ENCODE results near the gene RPS15.
"Not testable (repeated sequence)": the region's sequence is repeated elsewhere in the genome, so short reads cannot be mapped to it uniquely, and the experiment has no call there.

RPS15 gene

DNA sequence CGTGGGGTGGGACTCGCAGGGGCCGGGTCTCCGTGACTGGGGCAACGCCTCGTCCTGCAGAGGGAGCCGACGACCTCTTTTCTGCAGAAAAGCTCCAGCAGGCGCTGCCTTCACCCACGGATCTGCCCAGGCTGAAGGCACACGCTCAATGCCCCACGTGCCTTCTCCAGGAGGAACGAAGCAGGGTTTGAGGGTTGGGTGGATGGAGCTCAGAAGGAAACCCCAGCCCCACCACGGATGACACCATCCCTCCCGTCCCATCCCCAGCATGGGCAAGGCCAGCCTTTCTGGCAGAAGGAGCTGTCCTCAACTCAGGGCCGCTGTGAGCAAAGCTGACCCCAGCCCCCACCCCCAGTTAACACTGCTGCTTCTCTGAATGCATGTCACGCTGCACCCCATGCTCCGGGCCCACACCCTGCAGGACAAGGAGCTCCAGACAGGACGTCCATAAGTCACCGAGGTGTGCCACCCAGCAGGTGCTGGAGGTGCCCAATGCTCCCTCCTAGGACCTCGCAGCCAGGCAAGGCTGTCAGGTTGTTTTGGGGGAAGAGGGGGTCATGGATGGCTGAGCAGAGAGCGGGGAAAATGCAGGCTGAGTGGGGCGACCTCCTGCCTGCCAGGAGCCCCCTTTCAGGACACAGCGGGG, 33.4 kb downstream of the RPS15 start:
- no peak for DNase-seq

DNA sequence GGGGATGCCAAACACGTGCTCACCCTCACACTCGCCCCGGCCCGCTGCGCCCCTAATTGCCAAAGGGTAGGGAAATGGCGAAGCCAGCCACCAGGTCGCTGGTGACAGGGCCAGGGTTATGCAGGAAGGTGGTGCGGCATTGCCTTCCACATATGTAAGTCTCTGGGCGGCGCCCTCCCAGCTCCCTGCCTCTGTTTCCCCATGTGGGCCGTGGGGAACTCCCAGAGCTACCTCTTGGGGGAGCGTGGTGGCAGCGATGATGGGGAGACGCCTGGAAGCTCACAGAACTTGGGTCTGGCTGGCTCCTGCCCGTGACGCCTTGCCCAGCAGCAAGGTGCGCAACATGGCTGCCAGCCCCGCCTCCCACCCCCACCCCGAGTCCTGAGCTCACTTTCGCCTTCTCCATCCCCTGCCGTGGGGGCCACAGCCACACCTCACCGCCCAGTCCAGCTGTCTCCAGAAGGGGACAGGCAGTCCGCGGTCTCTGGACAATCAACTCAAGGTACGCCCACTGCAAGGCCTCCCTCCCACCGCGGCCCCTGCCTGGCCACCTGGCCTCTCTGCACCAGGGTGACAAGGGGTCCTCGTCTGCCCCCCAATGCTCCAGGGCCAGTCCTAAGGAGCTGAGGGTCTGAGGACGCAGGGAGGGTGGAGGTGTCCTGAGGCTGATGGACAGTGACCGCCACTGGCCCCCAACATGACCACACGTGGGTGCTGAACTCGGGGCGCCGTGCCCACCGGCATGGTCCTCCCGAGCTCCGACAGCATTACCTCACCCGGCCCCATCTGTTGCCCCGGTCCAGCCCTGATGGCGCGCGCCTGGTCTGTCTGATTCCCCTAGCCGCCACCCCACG, 34.3 kb downstream of the RPS15 start:
- no peak for DNase-seq

DNA sequence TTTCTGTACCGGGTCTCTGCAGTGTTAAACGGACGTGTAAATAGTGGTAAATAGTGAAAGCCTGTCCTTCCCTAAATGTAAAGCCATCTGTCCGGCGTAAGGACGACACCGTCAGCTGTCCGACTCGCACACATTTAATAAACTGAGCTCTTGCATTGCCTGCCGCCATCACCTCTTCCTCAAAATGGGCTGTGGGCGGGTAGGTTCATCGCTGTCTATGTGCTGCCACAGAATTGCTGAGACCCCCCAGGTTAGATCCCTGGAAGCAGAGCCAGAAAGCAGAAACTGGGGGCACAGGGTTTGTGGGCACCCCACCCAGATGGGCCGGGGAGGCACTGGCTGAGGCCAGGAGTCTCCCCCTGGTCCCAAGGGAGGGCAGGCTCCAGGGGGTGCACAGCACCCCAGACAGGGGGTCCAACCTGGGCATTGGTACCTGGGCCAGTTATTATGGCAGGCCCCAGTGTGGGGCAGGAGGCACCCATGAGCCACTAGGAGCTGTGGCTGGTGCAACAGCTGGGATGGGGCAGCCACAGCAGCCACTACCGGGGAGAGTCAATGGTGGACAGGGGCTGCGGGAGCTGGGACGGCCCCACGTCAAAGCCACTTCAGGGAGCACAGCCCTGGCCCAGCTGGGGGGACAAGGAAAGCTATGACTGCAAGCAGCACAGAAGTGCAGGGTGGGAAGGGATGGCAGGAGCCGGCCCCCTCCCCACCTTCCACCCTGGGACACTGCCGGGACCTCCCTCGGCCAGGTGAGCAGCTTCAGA, 35.1 kb downstream of the RPS15 start:
- no peak for DNase-seq

DNA sequence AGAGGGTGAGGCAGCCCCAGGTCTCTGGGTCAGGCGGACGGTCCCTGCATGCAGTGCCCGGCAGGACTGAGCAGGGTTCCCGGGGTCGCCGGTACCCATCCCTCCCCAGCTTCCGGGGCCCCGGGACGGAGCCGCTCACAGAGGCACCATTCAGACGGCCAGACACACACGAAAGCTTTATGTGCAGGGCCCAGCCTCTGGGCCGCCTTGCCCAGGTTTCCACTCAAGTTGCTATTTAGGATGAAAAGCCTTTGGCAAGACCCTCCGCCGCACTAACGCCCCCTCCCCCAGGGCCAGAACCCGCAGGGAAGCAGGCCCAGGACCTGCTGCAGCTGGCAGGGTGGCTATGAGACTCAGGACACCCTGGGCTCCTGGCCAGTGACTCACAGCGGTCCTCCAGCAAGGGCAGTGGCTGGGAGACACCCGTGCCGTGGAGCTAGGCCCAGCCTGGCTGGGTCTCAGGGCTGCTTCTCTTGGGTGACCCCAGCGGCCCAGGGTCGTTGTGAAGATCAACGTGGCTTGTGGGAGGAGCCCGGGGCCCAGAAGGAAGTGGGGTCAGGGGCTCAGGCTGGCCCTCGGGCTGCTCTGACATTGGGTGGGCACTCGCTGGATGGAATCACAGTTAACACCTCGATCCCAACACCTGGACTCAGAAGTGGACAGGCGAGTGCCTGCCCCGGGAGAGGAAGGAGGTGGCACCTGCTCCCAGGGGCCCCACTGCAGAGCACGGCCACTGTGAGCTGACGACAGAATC, 36.0 kb downstream of the RPS15 start:
- DNase-seq = no peak

DNA sequence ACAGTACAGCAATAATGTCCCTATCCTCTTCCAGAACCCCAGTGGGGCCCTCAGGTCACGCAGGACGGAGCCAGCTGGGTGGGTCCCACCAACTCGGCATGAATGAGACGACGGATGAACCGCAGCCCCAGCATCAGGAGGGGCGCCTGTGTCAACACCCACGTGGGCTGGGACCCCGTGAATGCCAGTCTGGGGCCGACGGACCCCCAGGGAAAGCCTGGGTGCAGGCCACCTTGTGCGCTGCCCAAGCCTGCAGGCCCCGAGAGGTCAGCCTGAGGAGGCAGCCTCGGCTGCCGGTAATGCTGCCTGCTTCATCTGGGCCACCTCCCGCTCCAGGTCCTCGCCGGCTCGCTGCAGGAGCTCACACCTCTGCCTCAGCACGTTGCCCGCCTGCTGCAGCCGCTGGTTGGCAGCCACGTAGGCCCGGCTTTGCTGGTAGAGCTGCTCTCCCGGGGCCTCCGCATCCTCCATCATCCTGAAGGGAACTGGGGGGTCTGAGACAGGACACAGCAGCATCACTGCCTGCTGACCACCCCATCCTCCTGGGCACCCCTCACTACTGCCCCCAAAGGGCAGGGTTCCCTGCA, 36.7 kb downstream of the RPS15 start:
- DNase-seq = no peak

DNA sequence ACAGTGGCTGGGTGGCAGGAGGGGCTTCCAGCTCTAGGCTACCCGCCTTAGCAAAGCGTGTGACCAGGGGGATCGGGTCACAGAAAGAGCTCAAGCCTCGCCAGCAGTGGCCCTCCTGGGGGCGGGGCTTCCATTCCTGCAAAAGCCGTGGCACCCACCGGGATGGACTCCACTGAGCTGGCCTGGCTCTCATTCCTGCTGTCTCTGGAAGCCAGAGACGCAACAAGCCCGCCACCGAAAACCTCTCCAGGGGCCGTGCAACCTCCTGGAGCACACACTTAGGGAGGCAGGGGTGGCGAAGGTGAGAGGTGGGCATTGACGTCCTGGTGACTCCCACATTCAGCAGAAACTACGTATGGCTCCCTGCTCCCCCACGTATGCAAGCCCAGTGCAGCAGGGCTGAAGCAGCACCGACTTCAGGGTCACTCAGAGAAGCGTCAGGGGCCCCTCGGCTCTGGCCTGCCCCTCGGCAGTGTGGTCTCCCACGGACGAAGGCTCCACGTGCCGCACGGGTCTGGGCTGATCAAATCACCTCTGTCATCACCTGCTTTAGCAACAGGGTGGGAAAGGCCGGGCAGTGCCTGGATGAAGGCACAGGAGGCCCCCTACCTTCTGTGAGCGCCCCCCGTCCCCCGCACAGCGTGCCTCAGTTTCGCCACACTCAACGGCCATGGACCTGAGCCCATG, 37.7 kb downstream of the RPS15 start:
- DNase-seq = no peak

DNA sequence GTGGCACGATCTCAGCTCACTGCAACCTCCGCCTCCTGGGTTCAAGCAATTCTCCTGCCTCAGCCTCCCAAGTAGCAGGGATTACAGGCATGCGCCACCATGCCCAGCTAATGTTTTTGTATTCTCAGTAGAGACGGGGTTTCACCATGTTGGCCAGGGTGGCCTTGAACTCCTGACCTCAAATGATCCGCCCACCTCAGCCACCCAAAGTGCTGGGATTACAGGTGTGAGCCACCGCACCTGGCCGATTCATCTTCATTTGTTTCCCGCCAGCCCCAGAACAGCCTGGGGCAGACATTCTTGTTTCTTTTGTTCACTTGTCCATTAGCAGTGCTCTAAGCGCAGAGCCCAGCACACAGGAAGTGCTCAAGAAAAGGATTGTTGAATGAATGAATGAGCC, 38.9 kb downstream of the RPS15 start:
- DNase-seq = not testable (repeated sequence)

DNA sequence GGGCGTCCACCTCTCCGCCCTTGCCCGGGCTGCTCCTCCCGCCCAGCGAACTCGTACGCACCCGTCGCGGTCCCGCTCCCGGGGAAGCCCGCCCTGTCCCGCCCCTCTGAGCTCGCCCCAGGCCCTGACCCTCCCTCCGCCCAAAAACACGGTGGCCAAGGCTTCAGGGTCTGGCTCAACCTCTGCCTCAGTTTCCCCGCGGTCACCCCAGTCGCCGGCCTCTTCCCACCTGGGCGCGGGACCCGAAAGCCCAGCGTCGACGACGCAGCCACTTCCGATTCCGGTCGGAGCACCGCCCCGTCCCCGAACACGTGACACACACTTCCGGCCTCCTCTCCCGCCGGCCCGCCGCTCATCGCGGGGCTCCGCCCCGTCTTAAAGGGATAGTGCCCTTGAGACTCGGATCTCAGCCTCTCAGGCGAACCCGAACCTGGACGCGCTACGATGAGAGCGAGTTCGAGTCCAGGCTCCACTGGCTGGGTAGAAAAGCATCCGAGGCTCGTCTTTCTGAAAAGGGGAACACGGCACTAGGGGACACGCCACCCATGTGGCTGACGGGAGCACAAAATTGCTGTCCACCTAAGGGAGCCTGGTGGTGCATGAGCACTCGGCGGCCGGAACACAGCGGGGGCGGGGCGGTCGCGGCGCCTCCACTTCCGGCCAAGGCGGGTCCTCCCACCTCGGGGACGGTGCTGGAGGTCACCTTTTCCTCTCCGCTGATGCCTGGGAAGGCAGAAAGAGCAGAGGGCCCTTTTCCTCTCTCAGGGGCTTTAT, 40.9 kb downstream of the RPS15 start, which contains the start of gene C19orf25:
TSS of gene C19orf25 (minus strand) at position 282 of the 774 bp plus-strand sequence. CDS start 312 bp downstream, outside the sequence.
- DNase-seq = peak; percentile 93

DNA sequence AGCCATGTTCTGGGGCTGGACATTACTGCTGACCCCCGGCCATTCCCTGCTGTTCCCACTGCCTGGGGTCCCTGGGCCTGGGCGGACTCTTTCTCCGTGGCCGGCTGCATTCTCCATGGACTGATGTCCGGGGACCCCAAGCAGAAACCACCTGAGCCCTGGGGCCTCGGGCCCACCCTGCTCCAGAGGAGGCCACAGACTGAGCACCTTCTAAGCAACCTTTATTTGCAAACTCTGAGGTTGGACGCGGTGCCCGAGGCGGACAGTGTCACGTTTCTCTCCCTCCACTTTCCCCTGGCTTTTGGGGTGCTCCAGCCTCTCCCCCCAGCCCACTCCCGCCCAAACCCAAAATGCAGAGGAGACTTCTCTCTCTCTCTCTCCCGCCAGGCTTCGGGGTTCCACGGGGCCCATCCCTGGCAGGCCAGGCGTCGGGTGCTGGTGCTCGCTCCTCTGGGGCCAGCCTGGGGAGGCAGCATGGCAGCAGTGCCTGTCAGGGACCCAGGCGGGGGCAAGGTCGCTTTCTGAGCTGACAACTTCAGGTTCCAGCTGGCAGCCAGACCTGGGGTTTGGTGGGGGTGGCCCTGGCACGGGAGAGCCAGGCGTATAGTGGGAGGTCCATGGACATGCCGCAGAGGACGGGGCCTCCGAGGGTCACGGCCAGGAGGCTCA, 43.2 kb downstream of the RPS15 start:
- DNase-seq = no peak

DNA sequence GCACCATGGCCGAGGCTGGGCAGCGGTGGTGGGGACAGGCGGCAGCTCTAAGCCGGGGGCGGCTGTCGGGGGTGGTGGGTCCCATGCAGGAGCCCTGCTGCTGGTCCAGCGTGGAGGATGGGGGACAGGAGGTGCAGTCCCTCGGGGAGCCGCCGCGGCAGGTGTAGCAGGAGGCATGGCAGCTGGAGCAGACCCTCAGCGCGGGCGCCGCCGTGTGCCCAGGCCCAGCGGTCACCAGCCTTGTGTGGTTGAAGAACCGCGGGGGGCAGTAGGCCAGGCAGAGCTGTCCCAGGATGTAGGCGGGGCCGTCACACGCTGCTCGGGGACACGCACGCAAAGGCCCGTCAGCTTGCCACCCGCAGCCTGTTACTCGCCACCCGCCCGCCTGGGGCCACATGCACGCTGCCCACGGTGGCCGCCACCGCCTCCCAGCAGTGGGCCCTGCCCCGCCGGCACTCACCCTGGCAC, 43.7 kb downstream of the RPS15 start:
- DNase-seq = no peak

DNA sequence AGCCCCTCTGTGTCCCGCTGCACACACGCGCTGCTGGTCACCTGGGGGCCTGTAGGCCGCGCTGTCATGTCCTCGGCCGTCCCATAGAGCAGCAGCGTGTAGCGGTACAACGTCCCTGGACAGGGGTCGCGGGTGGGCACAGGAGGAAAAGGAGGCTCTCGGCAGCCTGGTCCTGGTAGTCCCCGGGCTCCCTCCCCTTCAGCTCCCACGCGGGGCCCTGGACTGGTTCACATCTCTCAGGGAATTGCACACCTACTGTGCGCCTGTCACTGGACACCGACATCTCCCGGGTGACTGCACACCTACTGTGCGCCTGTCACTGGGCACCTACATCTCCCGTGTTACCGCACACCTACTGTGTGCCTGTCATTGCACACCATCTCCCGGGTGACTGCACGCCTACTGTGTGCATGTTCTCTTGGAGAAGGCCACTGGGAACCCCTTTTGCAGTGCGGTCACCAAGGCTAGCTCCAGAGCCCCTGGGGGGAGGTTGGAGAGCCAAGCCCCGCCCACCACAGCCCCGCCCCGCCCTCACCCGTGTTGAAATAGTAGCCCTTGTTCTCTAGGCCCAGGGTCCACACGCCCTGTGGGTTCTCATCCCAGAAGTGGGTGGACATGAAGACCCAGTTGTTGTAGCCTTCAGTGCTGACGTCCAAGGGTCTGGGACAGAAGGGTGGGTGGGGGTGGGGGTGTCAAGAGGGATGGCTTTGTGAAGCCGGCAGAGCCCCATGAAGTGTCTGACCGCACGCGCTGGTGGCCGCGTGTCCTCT, 44.4 kb downstream of the RPS15 start:
- no peak for DNase-seq

DNA sequence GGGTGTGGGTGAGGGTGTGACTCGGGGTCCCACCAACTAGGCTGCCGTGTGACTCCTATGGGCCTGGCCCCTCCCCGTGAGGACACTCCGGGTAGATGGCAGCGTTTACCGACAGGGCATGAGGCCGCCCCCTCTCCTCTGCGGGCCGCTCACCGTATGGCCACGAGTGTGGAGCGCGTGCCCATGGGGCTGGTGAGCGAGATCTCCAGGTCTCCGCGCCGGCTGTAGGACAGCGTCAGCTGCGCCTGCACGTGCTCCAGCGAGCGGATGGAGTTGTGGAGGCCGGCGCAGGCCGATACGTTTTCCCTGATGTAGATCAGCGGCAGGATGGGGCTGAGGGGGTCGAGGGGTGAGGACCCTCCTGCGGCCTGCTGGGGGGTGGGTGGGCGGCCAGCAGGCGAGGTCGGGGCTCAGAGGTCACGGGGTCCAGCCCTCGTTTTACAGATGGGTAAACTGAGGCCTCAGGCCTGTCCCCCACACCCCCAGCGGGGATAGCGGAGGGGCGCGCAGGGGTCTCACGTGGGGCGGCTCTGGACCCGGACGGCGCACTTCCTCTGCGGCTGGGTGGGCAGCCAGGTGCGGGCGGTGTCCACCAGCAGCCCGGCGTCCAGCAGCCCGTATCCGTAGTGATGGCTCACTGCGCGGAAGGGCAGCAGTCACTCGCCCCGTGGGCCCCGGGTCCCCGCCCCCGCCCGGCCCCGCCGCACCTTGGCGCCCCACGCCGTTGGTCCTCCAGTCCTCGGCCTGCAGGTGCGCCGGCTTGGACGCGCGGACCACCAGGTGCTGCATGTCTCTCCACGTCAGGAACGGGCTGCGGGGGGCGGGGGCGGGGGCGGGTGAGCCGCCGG, 45.2 kb downstream of the RPS15 start:
- DNase-seq = no peak

DNA sequence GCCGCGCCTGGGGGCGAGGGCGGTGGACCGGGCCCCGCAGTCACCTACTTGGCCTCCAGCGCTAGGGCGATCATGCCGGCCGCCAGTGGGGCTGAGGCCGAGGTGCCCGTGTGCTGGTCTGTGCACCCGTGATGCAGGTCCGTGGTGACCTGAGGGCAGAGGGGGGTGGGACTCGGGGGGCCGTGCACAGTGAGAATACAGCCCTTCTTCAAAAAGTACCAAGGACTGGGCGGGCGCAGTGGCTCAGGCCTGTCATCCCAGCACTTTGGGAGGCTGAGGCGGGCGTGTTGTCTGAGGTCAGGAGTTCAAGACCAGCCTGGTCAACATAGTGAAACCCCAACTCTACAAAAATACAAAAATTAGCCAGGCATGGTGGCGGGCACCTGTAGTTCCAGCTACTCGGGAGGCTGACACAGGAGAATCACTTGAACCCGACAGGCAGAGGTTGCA, 45.8 kb downstream of the RPS15 start:
- no peak for DNase-seq

DNA sequence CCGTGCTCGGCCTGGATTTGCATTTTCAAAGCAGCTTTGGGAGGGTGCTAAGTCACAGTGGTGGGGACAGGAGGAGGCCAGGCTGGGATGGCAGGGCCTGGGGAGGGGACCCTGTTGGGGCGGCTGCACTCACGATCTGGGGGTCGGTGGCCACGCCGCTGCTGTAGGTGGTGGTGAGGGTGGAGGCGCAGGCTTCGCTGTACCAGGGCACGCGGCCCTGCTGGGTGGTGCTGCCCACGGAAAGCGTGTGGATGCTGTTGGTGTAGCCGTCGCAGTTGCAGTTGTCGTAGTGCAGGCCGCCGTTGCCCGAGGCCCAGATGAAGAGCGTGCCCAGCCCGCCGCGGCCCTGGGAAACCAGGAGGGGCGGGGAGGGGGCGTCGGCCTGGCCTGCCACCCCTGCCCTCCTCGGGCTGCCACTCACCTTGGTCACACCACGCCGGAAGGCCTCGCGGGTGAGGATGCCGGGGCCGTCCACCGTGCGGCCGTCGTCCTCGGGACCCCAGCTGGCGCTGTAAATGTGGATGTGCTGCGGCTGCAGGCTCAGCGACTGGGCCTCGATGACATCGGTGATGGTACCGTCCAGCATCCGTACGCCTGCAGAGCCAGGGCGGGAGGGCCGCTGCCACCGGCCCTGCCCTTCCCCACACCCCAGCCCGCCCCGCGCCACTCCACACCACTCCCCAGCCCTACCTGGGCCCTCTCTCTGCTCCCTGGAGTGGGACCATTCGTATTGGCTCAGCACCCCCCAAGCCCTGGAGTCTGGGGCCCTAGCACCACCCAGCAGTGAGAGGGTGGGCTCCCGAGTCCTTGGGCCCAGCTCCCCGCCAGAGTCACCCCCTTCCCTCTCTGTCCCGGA, 48.8 kb downstream of the RPS15 start:
- DNase-seq = no peak

DNA sequence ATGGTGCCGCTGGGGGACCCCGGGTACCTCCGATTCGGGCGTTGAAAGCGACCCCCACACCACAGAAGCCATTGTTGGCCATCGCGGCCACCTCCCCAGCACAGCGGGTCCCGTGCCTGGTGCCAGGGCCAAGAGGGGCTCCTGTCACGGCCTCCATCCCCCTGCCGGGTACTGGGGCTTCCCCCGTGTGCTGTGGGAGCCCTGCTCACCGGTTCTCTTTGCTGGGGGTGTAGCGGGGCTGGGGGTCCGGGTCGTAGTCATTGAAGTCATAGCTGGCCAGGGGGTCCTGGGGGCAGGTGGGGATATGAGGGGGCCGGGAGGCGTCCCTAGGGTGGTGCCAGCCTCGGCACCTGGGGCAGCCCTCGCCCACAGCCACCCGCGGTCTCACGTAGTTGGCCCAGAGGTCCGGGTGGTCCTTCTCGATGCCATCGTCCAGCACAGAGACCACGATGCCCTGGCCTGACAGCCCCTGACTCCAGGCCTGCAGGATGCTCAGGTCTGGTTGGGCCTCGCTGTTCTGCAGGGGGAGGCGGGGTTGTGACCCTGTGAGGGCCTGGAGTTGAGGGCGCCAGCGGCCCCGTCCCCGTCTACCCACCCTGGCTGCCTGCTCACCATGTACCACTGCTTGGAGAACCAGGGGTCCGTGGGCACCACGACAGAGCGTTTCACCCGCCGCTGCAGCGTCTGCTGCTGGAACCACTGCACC, 49.5 kb downstream of the RPS15 start:
- no peak for DNase-seq

DNA sequence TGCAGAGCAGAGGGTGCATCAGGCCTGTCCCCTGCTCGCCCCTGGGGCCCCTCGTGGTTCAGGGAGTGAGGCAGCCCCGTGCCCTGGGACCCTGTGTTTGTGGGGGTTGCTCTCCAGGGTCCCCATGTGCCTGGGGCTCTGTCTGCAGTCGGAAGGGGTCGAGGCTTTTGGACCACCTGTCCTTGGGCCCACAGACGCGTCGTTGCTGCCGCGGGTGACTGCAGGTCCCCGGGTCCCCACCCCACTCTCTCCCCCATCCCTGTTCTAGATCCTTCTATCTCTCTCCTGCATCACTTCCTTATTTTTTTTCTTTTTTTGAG, 50.0 kb downstream of the RPS15 start:
- DNase-seq = no peak
